SK-N-SH (cell line): ENCODE results near the gene F8.

Experiments used
- CHD2 ChIP-seq: fragments of 150-350 bp; IDR thresholded peaks from 2 replicates; pipeline ENCODE4 v1.6.1; 2018; ENCODE audit warnings: low read length; ENCODE audit not compliant: partially characterized antibody
- CTCF ChIP-seq: fragments of 200-600 bp; sonication (generic); IDR thresholded peaks from 2 replicates; pipeline ENCODE4 v1.6.1; 2017; ENCODE audit warnings: antibody characterized with exemption, mild to moderate bottlenecking, moderate library complexity
- EP300 ChIP-seq, 2 experiments: IDR thresholded peaks; 2 replicates each; pipeline versions ENCODE4 v1.4.0 to v1.6.1; 2012; ENCODE audit warnings: borderline replicate concordance in 1 of 2, low read depth in 1 of 2, low read length in 1 of 2
- FOXM1 ChIP-seq: IDR thresholded peaks from 2 replicates; pipeline ENCODE4 v1.4.0; 2012; ENCODE audit warnings: low read depth, mild to moderate bottlenecking
- JUND ChIP-seq: IDR thresholded peaks from 2 replicates; pipeline ENCODE4 v1.4.0; 2012
- MEF2A ChIP-seq: IDR thresholded peaks from 2 replicates; pipeline ENCODE4 v1.4.0; 2012; ENCODE audit warnings: low read depth, borderline replicate concordance
- MXI1 ChIP-seq: IDR thresholded peaks from 2 replicates; pipeline ENCODE4 v1.6.1; 2012; ENCODE audit warnings: mild to moderate bottlenecking, low read depth, low read length, improper control_type of control experiment
- POLR2AphosphoS5 ChIP-seq: IDR thresholded peaks from 2 replicates; pipeline ENCODE4 v1.6.1; 2012; ENCODE audit warnings: low read depth, low read length
- REST ChIP-seq: IDR thresholded peaks from 2 replicates; pipeline ENCODE4 v1.6.1; 2012; ENCODE audit warnings: mild to moderate bottlenecking, low read depth, low read length, moderate library complexity
- TEAD4 ChIP-seq: IDR thresholded peaks from 2 replicates; pipeline ENCODE4 v1.4.0; 2012; ENCODE audit warnings: mild to moderate bottlenecking, borderline replicate concordance; ENCODE audit not compliant: insufficient read depth
- USF2 ChIP-seq: fragments of 150-350 bp; IDR thresholded peaks from 2 replicates; pipeline ENCODE4 v1.6.1; 2017; ENCODE audit warnings: antibody characterized with exemption, low read length, low read depth, borderline replicate concordance

GRCh38 chrX:155031657-155032056 is 9.1 kb upstream of the F8 start:
- TF ChIP-seq CTCF (no peak), POLR2AphosphoS5 (no peak), CHD2 (no peak), EP300 (IDR thresholded peaks at IDR 0.05; ENCODE audit: borderline replicate concordance in 1 of 2, low read depth in 1 of 2, low read length in 1 of 2) (no peak), USF2 (no peak), TEAD4 (no peak), JUND (no peak), MXI1 (no peak), REST (no peak), FOXM1 (no peak), MEF2A (no peak)
